Adipose tissue (tissue), 3 donors: ENCODE data around the gene PMVK. TPM values are rescaled to one million over a fixed set of nuclear protein-coding genes. Genes with fewer than 3 reads are reported as not detected.
"Not testable (repeated sequence)": the region's sequence is repeated elsewhere in the genome, so short reads cannot be mapped to it uniquely, and the experiment has no call there.

ENCODE experiments used
- H3K27ac ChIP-seq: one replicate; pipeline ENCODE4 v1.5.1; 2013; ENCODE audit warnings: low read depth, low read length
- WGBS, 3 donors: extraction: QIAGEN DNeasy Blood & Tissue Kit; methylation state at CpG; one replicate each; pipeline ENCODE4 v1.1.7; 2013; 5-methylcytosine and 5-hydroxymethylcytosine counted together
- polyA plus RNA-seq, 3 donors: library from polyadenylated mRNA; stranded (reverse); fragments of 200-250 nt; gene quantifications; one replicate each; pipeline ENCODE4 v1.2.3, GENCODE V29; 2013
- donor health status: healthy with polysubstance abuse.
- donor health status: Bipolar disorder and iron deficiency.
- donor health status: healthy.

The PMVK gene
- polyA plus RNA-seq: 10 to 100 TPM; 30.1 to 49.0 (median 37.7) TPM

GRCh38 chr1:154936555-154937084 lies at the start of gene PMVK:
TSS of gene PMVK (minus strand) at chr1:154936719. CDS start at chr1:154936685, 34 bp downstream.
- 0% methylated on average over 45 of the region's 45 CpGs for WGBS, 3 donors
- peak within 1 kb of the TSS; percentile 84 for H3K27ac ChIP-seq

DNA sequence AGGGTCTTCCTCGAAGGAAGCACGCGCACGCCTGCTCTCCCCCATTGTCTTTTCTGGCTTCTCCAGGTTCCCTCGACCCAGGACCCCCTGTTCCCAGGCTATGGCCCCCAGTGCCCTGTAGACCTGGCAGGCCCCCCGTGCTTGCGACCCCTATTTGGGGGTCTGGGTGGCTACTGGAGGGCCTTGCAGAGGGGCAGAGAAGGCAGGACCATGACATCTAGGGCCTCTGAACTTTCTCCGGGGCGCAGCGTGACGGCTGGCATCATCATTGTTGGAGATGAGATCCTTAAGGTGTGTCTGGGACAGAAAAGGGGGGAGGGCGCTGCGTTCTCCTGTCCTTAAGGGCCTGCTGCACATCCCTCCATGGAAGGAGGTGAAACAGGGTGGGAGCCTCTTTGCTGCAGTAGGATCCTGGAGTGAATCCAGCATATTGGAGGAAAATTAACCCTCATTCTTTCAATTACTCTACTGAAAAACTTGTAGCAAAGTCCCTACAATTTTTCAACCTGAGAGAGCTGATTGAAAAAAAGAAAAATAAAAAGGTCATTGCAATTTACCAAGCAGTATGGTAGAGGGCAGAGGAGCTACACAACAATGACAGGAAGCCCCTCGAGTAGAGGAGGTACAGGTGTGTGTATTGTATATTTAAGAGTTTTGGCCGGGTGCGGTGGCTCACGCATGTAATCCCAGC lies 47.4 kb upstream of the PMVK start:
- 13 to 17% (median 16%) methylated on average over 17 of the region's 17 CpGs for WGBS, 3 donors
- no peak overlapping the region for H3K27ac ChIP-seq

DNA sequence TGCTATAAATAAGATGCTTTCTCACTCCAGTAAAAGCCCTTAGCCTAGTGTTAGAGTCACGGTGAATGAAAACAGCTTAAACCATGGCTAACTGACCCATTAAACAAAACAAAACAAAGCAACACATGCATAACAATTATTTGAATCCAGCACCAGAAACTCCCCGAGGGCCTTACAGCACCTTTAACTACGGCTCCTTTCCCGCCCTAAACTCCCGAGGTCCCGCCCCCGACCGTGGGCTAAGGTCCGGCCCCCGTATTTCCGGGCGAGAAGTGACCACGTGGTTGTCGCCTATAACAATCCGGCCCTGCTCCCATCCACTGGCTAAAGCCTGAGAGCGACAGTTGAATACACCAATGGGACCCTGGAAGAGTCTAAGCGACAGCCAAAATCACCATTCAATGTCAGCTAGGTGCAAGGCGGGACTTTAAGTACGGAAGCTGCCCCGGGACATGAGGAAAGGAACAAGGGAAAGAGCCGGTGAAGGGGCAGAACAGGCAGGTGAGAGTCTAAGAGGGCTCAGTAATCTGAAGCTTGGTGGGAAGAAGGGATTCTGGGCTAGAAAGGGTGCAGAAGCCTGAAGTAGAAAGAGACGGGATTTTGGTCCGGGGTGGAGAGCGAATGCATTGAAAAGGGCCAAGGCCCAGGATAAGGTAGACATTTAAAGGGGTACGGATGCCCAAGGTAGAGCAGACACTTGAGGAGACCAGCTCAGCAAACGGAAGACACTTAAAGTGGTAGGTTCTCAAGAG lies 46.6 kb upstream of the PMVK start, which contains the start of gene FLAD1:
Gene FLAD1, plus strand, starts transcription at position 448 of the 752 bp plus-strand sequence. CDS start 351 bp downstream, outside the sequence.
- no peak within 1 kb of the TSS for H3K27ac ChIP-seq
- 0 to 1% (median 0%) methylated on average over 26 of the region's 26 CpGs for WGBS, 3 donors

- WGBS, 3 donors: 60 to 68% (median 62%) methylated on average over 6 of the region's 6 CpGs
- H3K27ac ChIP-seq: no peak overlapping the region
Measured at GRCh38 chr1:154982341-154982740, 45.8 kb upstream of the PMVK start.

DNA sequence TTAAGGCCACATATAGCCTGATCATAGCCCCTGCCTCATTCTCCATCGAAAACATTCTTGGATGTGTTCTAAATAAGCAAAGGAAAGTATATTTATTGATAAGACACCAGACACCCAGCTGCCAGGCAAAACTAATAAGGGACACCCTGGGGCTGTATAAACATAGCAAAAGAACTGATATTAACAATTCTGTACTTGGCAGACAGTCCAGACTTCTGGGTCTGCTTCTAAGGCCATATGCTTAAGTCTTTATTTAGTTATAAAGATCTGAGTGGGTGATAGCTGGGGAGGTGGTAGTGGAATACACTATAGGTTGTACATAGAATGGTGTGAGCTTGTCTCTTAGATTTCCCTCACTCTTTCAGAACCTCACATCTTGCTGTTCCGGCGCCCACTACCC lies 41.8 kb upstream of the PMVK start:
- WGBS, 3 donors: 94 to 96% (median 95%) methylated on average over 3 of the region's 3 CpGs
- H3K27ac ChIP-seq: no peak overlapping the region

DNA sequence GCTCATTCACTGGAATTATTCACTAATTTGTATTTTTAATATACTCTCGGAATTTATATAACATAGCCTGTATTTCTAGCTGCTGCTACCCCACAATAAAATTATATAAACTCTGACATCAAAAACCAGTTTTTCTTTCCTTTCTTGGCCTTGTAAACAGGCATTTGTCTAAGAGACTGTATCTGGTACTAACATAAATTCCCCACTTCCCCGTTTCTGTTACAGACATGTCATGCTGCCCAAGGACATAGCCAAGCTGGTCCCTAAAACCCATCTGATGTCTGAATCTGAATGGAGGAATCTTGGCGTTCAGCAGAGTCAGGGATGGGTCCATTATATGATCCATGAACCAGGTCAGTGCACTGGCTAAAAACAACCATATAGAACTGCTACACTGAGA lies 41.2 kb upstream of the PMVK start:
- 49 to 60% (median 60%) methylated on average over 3 of the region's 3 CpGs for WGBS, 3 donors
- not testable (repeated sequence) for H3K27ac ChIP-seq

- whole genome bisulfite sequencing, 3 donors: 0 to 1% (median 0%) methylated on average over 24 of the region's 24 CpGs
- H3K27ac ChIP-seq: peak overlapping the region; percentile 77
Measured at GRCh38 chr1:154975409-154976059, 39.0 kb upstream of the PMVK start.

- H3K27ac ChIP-seq: peak overlapping the region; percentile 77
- WGBS, 3 donors: 0% methylated on average over 30 of the region's 30 CpGs
Measured at GRCh38 chr1:154974808-154975408, 38.4 kb upstream of the PMVK start.

DNA sequence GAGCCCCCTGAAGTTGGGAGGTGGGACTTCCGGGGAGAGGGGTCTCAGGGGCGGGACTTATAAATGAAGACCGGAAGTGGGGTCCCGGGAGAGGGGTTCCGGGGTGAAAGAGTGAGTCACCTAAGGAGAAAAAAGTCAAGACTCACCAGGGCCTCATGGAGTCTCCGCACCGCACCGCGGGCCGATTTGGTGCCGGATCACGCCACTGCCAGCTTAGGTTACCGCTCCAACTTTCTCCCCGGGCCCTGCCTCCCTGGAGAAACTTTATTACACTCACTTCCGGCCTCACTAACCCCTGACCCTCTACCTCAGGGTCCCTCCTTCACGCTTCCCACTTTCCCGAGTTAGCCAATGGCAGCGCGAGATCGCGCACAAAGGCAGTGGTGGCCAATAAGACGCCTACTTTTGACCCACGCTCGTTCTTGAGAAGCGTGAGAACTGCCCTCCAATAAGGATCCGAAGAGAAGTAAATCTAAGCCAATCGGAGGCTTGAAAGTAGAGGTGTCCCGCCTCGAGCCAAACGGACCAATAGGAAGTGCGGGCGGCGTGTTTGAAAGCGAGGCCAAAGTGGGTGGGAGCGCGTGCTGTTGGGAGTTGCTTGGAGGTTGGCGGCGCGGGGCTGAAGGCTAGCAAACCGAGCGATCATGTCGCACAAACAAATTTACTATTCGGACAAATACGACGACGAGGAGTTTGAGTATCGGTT lies 37.7 kb upstream of the PMVK start, which contains the start of gene CKS1B:
Gene CKS1B, plus strand, starts transcription at position 580 of the 706 bp plus-strand sequence. Its CDS starts 65 bp downstream, at position 645.
- WGBS, 3 donors: 0 to 1% (median 1%) methylated on average over 47 of the region's 47 CpGs
- H3K27ac ChIP-seq: peak within 1 kb of the TSS; percentile 80

DNA sequence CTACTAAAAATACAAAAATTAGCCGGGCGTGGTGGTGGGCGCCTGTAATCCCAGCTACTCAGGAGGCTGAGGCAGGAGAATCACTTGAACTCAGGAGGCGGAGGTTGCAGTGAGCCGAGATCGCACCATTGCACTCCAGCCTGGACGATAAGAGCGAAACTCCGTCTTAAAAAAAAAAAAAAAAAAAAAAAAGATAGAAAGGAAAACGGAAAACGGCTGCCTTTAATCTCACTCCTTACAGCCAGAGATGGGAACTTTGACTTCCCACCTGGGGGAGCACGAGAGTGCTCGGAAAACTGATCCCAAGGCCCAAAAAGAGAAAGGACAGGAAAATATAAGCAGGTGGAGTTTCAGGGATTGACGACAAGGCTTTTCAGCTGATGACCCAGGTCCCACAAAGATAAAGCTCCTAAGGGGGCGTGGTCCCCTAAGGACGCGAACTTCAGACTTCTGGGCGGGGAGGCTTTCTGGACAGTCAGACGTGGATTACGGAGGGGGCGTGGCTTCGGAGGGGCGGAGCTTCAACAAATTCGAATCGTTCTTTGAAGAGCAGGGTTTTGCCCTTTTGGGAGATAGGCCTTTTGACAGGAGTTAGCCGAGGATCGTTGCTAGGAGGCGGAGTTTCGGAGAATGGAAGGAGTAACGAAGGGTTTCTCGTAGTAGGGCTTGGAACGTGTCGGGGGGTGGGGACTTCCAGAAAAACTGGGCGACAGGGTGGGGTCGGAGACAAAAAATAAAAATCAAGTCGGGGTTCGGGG lies 37.0 kb upstream of the PMVK start:
- H3K27ac ChIP-seq: peak overlapping the region; percentile 80
- 3 to 6% (median 4%) methylated on average over 35 to 37 of the region's 37 CpGs for WGBS, 3 donors

DNA sequence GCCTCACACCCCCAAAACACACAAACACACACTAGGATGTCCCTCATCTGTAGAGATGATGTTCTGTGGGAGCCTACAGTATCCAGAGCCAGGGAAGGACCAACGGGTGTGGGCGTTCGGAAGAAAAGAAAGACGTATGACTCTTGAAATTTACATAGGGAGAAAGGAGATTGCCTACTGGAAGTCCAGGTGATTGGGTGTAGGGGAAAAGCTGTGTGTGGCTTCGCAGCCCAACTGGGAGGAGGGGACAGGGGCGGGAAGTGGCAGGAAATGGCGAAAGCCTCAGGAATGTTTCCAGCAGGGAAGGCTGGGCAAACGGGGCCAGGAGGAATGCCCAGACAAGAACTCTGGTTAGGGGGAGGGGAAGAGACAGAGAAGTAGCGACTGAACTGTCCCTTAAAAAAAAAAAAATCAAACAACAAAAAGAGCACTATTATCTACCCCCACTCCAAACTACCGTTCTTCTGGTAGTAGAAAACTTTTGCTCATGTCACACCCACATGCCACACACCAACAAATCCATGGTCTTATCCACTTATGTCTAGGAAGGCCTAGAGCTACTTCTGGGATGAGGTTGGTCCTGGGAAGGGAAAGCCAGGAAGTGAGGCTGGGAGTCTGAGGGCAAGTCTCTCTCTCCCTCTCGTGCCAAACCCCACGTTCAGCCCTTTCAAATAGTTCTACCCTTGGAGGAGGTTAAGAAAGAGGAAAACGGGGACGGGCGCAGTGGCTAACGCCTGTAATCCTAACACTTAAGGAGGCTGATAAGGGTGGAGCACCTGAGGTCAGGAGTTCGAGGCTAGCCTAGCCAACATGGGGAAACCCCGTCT lies 36.2 kb upstream of the PMVK start:
- 16 to 37% (median 27%) methylated on average over 18 of the region's 18 CpGs for WGBS, 3 donors
- peak overlapping the region; percentile 64 for H3K27ac ChIP-seq

GRCh38 chr1:154972213-154972516 lies 35.6 kb upstream of the PMVK start:
- H3K27ac ChIP-seq: peak overlapping the region; percentile 61
- WGBS, 3 donors: 42 to 68% (median 61%) methylated on average over 3 of the region's 3 CpGs

DNA sequence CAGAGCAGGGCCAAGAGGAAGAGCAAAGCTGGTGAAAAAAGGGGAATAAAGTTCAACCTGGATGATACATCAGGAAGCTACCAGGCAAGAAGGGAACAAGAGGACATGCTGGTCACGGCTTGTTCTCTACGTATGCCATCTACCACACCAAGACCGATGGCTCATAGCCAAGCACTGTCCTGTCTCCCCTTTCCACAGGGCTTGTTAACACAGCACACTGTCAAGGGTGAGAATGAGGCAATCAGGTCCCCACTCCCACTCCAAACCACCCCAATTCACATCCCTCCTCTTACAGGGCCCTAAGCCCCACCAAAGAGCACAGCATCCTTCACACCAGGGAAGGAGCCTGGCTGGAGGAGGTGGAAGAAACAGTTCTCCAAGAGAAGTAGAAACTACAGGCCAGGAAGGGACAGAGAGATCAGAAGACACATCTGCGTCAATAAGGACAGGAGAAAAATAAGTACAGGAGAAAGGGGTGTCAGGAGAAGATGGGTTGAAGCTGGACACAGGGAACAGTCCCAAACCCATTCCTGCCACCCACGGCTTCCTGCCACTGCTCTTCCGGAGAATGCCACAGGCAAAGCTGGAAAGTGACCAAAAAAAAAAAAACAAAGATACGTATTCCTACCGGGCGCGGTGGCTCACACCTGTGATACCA lies 35.0 kb upstream of the PMVK start:
- 32 to 47% (median 39%) methylated on average over 10 of the region's 10 CpGs for WGBS, 3 donors
- peak overlapping the region; percentile 51 for H3K27ac ChIP-seq

GRCh38 chr1:154970631-154971340 lies 34.3 kb upstream of the PMVK start, which contains the start of gene SHC1:
TSS of gene SHC1 (minus strand) at chr1:154970747. CDS start at chr1:154970526, 221 bp downstream.
- H3K27ac ChIP-seq: peak within 1 kb of the TSS; percentile 73

GRCh38 chr1:154969860-154970452 lies 33.4 kb upstream of the PMVK start:
- peak overlapping the region; percentile 73 for H3K27ac ChIP-seq
- 21 to 49% (median 33%) methylated on average over 19 to 22 of the region's 22 CpGs for WGBS, 3 donors

More at GRCh38 chr1:154970631-154971340, 34.3 kb upstream of the PMVK start, which contains the start of gene SHC1:
- 11 to 30% (median 12%) methylated on average over 15 of the region's 15 CpGs for WGBS, 3 donors
